WTC11 (cell line): ENCODE data around the gene NEK10. TPM values are rescaled to one million over a fixed set of nuclear protein-coding genes. Genes with fewer than 3 reads are reported as not detected.

ENCODE experiments used
- ATAC-seq: fragments of 200-7000 bp; cut with Tn5 transposase; 2 replicates; pipeline ENCODE4 v1.10.0; 2021; ENCODE audit warnings: mild to moderate bottlenecking, moderate library complexity
- CTCF ChIA-PET: fragments of 300-600 bp; sonication (Branson Sonifier 250); formaldehyde crosslinking; loops from one replicate; lab custom pipeline; 2021; ENCODE audit warnings: antibody characterized with exemption; lab: Charles Lee
- POLR2A ChIA-PET: fragments of 350-600 bp; sonication (Branson Sonifier 250); formaldehyde crosslinking; loops from one replicate; lab custom pipeline; 2021; ENCODE audit warnings: antibody characterized with exemption; lab: Charles Lee
- DNase-seq: peaks from one replicate; pipeline ENCODE4 v3.0.0; 2021; ENCODE audit warnings: low spot score
- H3K27ac Mint-ChIP-seq: 2 replicates; pipeline ENCODE4 v1.8.0; 2021; ENCODE audit warnings: mixed read lengths
- H3K27me3 Mint-ChIP-seq: 2 replicates; pipeline ENCODE4 v1.8.0; 2021; ENCODE audit warnings: low read depth, mild to moderate bottlenecking, moderate library complexity, mixed read lengths
- H3K36me3 Mint-ChIP-seq: 2 replicates; pipeline ENCODE4 v1.8.0; 2021; ENCODE audit warnings: mixed read lengths
- H3K4me1 Mint-ChIP-seq: 2 replicates; pipeline ENCODE4 v1.8.0; 2022; ENCODE audit warnings: mixed read lengths
- H3K4me3 Mint-ChIP-seq: 2 replicates; pipeline ENCODE4 v1.8.0; 2021; ENCODE audit warnings: mild to moderate bottlenecking, moderate library complexity, mixed read lengths
- H3K9me3 Mint-ChIP-seq: 2 replicates; pipeline ENCODE4 v1.8.0; 2021; ENCODE audit warnings: mixed read lengths
- ATF1 ChIP-seq: sonication (generic); formaldehyde crosslinking; IDR thresholded peaks from 2 replicates; pipeline ENCODE4 v1.8.1; 2023; ENCODE audit warnings: mild to moderate bottlenecking, moderate library complexity, missing genetic modification reagents
- CDX4 ChIP-seq: fragments of 250-450 bp; sonication (Bioruptor Pico); IDR thresholded peaks from 2 replicates; pipeline ENCODE4 v1.9.0; 2021; ENCODE audit warnings: moderate library complexity, mild to moderate bottlenecking, inconsistent platforms, borderline replicate concordance
- CREB1 ChIP-seq: sonication (generic); formaldehyde crosslinking; IDR thresholded peaks from 2 replicates; pipeline ENCODE4 v1.8.0; 2023; ENCODE audit warnings: mild to moderate bottlenecking, missing genetic modification reagents
- HMGXB4 ChIP-seq: sonication (generic); formaldehyde crosslinking; IDR thresholded peaks from 2 replicates; pipeline ENCODE4 v1.8.1; 2023; ENCODE audit warnings: mild to moderate bottlenecking, moderate library complexity, missing genetic modification reagents
- JAZF1 ChIP-seq: fragments of 250-450 bp; sonication (Bioruptor Pico); IDR thresholded peaks from 2 replicates; pipeline ENCODE4 v1.9.0; 2021; ENCODE audit warnings: moderate library complexity, mild to moderate bottlenecking, inconsistent platforms
- JUN ChIP-seq: sonication (generic); formaldehyde crosslinking; IDR thresholded peaks from 2 replicates; pipeline ENCODE4 v1.8.0; 2023; ENCODE audit warnings: mild to moderate bottlenecking, missing genetic modification reagents
- NR3C1 ChIP-seq: sonication (generic); formaldehyde crosslinking; conservative IDR thresholded peaks from 2 replicates; pipeline ENCODE4 v1.8.1; 2023; ENCODE audit warnings: low read depth, mild to moderate bottlenecking, missing genetic modification reagents
- RORB ChIP-seq: fragments of 250-450 bp; sonication (Bioruptor Pico); IDR thresholded peaks from 2 replicates; pipeline ENCODE4 v1.9.0; 2021; ENCODE audit warnings: mild to moderate bottlenecking
- SMAD4 ChIP-seq: sonication (generic); formaldehyde crosslinking; IDR thresholded peaks from 2 replicates; pipeline ENCODE4 v1.8.0; 2022; ENCODE audit warnings: mild to moderate bottlenecking, missing genetic modification reagents
- TCF7 ChIP-seq: sonication (generic); formaldehyde crosslinking; IDR thresholded peaks from 2 replicates; pipeline ENCODE4 v1.8.0; 2022; ENCODE audit warnings: mild to moderate bottlenecking, low read depth, missing genetic modification reagents, moderate library complexity
- TEAD1 ChIP-seq: sonication (generic); formaldehyde crosslinking; IDR thresholded peaks from 2 replicates; pipeline ENCODE4 v1.8.0; 2022; ENCODE audit warnings: mild to moderate bottlenecking, missing genetic modification reagents
- ZBTB21 ChIP-seq: sonication (generic); formaldehyde crosslinking; IDR thresholded peaks from 2 replicates; pipeline ENCODE4 v1.8.1; 2023; ENCODE audit warnings: mild to moderate bottlenecking, missing genetic modification reagents, borderline replicate concordance
- ZNF232 ChIP-seq: sonication (generic); formaldehyde crosslinking; IDR thresholded peaks from 2 replicates; pipeline ENCODE4 v1.8.0; 2022; ENCODE audit warnings: mild to moderate bottlenecking, missing genetic modification reagents
- ZNF317 ChIP-seq: sonication (generic); formaldehyde crosslinking; IDR thresholded peaks from 2 replicates; pipeline ENCODE4 v1.8.1; 2023; ENCODE audit warnings: low read depth, mild to moderate bottlenecking, moderate library complexity, missing genetic modification reagents, borderline replicate concordance
- ZNF416 ChIP-seq: fragments of 250-450 bp; sonication (Bioruptor Pico); IDR thresholded peaks from 2 replicates; pipeline ENCODE4 v1.9.0; 2021; ENCODE audit warnings: mild to moderate bottlenecking, inconsistent platforms
- ZSCAN18 ChIP-seq: fragments of 250-450 bp; sonication (Bioruptor Pico); IDR thresholded peaks from 2 replicates; pipeline ENCODE4 v2.1.2; 2022; ENCODE audit warnings: mild to moderate bottlenecking, moderate library complexity
- total RNA-seq: library from RNA; stranded (reverse); gene quantifications from 3 replicates; pipeline ENCODE4 v1.2.3, GENCODE V29; 2021
- TF ChIP-seq, protein P1 (sequence below): fragments of 250-450 bp; sonication (Bioruptor Pico); IDR thresholded peaks from 2 replicates; pipeline ENCODE4 v1.9.0; 2021; ENCODE audit warnings: mild to moderate bottlenecking
- TF ChIP-seq, protein P2 (sequence below): sonication (generic); formaldehyde crosslinking; IDR thresholded peaks from 2 replicates; pipeline ENCODE4 v1.8.1; 2022; ENCODE audit warnings: low read depth, mild to moderate bottlenecking, moderate library complexity, missing genetic modification reagents, borderline replicate concordance
- TF ChIP-seq, protein P3 (sequence below): sonication (generic); formaldehyde crosslinking; IDR thresholded peaks from 2 replicates; pipeline ENCODE4 v1.8.1; 2022; ENCODE audit warnings: low read depth, missing genetic modification reagents, borderline replicate concordance
- TF ChIP-seq, protein P4 (sequence below): sonication (generic); formaldehyde crosslinking; IDR thresholded peaks from 2 replicates; pipeline ENCODE4 v1.8.0; 2022; ENCODE audit warnings: mild to moderate bottlenecking, missing genetic modification reagents

The NEK10 gene
- total RNA-seq, 1 experiment from 2014 or later: 0.37 TPM

- TF ChIP-seq, protein P1, sequence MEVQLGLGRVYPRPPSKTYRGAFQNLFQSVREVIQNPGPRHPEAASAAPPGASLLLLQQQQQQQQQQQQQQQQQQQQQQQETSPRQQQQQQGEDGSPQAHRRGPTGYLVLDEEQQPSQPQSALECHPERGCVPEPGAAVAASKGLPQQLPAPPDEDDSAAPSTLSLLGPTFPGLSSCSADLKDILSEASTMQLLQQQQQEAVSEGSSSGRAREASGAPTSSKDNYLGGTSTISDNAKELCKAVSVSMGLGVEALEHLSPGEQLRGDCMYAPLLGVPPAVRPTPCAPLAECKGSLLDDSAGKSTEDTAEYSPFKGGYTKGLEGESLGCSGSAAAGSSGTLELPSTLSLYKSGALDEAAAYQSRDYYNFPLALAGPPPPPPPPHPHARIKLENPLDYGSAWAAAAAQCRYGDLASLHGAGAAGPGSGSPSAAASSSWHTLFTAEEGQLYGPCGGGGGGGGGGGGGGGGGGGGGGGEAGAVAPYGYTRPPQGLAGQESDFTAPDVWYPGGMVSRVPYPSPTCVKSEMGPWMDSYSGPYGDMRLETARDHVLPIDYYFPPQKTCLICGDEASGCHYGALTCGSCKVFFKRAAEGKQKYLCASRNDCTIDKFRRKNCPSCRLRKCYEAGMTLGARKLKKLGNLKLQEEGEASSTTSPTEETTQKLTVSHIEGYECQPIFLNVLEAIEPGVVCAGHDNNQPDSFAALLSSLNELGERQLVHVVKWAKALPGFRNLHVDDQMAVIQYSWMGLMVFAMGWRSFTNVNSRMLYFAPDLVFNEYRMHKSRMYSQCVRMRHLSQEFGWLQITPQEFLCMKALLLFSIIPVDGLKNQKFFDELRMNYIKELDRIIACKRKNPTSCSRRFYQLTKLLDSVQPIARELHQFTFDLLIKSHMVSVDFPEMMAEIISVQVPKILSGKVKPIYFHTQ (CRISPR knock-in tag): no peak
- TF ChIP-seq ZSCAN18 (CRISPR knock-in tag) (no peak), TEAD1 (no peak)
Observed at GRCh38 chr3:27326629-27327545, 42.3 kb downstream of the NEK10 start (continued).

DNA sequence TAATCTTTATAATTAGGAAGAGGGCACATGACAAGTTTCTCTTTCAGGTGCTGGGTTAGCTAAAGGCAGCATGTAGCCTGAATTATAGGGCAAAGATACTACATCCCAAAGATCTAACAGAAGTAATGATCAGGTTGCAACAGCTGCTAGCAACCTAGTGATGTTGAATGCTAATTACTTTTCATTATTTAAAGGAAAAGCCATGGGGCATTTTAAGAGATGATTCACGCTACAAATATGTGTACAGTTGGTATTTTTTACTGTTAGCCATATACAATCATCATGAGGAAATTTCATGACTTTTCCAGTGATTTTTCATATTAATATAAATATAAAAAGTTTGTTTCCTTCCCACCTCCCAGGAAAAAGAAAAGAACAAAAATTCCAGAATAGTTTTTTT lies 43.0 kb downstream of the NEK10 start:
- H3K4me1 Mint-ChIP-seq: no peaks in the 10 kb centered on the region
- no peak for ATAC-seq
- H3K27ac Mint-ChIP-seq: no peak overlapping the region
- no peaks in the 10 kb centered on the region for H3K27me3 Mint-ChIP-seq
- TF ChIP-seq TCF7 (CRISPR knock-in tag) (no peak), ATF1 (no peak), RORB (no peak), CREB1 (CRISPR knock-in tag) (no peak), ZNF416 (no peak), JUN (CRISPR knock-in tag) (no peak), HMGXB4 (CRISPR knock-in tag) (no peak), ZNF317 (CRISPR knock-in tag) (no peak), CDX4 (CRISPR knock-in tag) (no peak), ZNF232 (CRISPR knock-in tag) (no peak), SMAD4 (CRISPR knock-in tag) (no peak), NR3C1 (CRISPR knock-in tag) (no peak), ZBTB21 (CRISPR knock-in tag) (no peak), ZSCAN18 (CRISPR knock-in tag) (no peak), JAZF1 (CRISPR knock-in tag) (no peak)
- TF ChIP-seq, protein P2, sequence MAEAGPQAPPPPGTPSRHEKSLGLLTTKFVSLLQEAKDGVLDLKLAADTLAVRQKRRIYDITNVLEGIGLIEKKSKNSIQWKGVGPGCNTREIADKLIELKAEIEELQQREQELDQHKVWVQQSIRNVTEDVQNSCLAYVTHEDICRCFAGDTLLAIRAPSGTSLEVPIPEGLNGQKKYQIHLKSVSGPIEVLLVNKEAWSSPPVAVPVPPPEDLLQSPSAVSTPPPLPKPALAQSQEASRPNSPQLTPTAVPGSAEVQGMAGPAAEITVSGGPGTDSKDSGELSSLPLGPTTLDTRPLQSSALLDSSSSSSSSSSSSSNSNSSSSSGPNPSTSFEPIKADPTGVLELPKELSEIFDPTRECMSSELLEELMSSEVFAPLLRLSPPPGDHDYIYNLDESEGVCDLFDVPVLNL (CRISPR knock-in tag): no peak
- TF ChIP-seq, protein P3, sequence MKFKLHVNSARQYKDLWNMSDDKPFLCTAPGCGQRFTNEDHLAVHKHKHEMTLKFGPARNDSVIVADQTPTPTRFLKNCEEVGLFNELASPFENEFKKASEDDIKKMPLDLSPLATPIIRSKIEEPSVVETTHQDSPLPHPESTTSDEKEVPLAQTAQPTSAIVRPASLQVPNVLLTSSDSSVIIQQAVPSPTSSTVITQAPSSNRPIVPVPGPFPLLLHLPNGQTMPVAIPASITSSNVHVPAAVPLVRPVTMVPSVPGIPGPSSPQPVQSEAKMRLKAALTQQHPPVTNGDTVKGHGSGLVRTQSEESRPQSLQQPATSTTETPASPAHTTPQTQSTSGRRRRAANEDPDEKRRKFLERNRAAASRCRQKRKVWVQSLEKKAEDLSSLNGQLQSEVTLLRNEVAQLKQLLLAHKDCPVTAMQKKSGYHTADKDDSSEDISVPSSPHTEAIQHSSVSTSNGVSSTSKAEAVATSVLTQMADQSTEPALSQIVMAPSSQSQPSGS (CRISPR knock-in tag): no peak
- TF ChIP-seq, protein P4, sequence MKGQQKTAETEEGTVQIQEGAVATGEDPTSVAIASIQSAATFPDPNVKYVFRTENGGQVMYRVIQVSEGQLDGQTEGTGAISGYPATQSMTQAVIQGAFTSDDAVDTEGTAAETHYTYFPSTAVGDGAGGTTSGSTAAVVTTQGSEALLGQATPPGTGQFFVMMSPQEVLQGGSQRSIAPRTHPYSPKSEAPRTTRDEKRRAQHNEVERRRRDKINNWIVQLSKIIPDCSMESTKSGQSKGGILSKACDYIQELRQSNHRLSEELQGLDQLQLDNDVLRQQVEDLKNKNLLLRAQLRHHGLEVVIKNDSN (CRISPR knock-in tag): no peak
- POLR2A ChIA-PET: no interaction called here
- no peak overlapping the region for H3K4me3 Mint-ChIP-seq
- peaks cover 23% of the 10 kb centered on the region for H3K9me3 Mint-ChIP-seq
- H3K36me3 Mint-ChIP-seq: peaks cover 10% of the 10 kb centered on the region
- no peak for DNase-seq
- CTCF ChIA-PET: interaction anchor here (1.3 to 1.4 kb wide), 2 partner anchors 32 to 386 kb away, joined by 3 to 4 read pairs; no protein-coding TSS in a partner anchor
